Ascending aorta (tissue), 2 donors: ENCODE data around the gene AQP5. TPM values are rescaled to one million over a fixed set of nuclear protein-coding genes. Genes with fewer than 3 reads are reported as not detected.
"Not testable (repeated sequence)": the region's sequence is repeated elsewhere in the genome, so short reads cannot be mapped to it uniquely, and the experiment has no call there.

Experiments
- DNase-seq, 2 donors: peaks; one replicate each; pipeline ENCODE4 v3.0.0-alpha.2; 2019; ENCODE audit warnings: low spot score in 2 of 2
- H3K27ac ChIP-seq, 2 donors: fragments of 200-600 bp; sonication (generic); one replicate each; pipeline ENCODE4 v1.5.1; 2016 to 2017; ENCODE audit warnings: mild to moderate bottlenecking in 1 of 2
- H3K27me3 ChIP-seq: fragments of 200-600 bp; sonication (generic); one replicate; pipeline ENCODE4 v1.5.1; 2017
- H3K36me3 ChIP-seq, 2 donors: fragments of 200-600 bp; sonication (generic); one replicate each; pipeline ENCODE4 v1.5.1; 2016
- H3K4me1 ChIP-seq, 2 donors: fragments of 200-600 bp; sonication (generic); one replicate each; pipeline ENCODE4 v1.5.1; 2016 to 2017; ENCODE audit warnings: mild to moderate bottlenecking in 1 of 2
- H3K4me3 ChIP-seq, 2 donors: fragments of 200-600 bp; sonication (generic); one replicate each; pipeline ENCODE4 v1.5.1; 2016 to 2017; ENCODE audit warnings: mild to moderate bottlenecking in 1 of 2
- H3K9me3 ChIP-seq, 2 donors: fragments of 200-600 bp; sonication (generic); one replicate each; pipeline ENCODE4 v1.5.1; 2016
- CTCF ChIP-seq, 3 experiments: fragments of 200-600 bp in 2 of 3; fragments of 450-650 bp in 1 of 3; sonication (generic) in 2 of 3; IDR thresholded peaks; one replicate each; pipeline ENCODE4 v1.5.1; 2016 to 2019; ENCODE audit warnings: antibody characterized with exemption in 3 of 3, mild to moderate bottlenecking in 1 of 3, moderate library complexity in 1 of 3
- intact Hi-C: fragments of 100-400 bp; cut with DNase I; formaldehyde crosslinking; loops from one replicate; pipeline ENCODE4 v1.15.1; 2023
- total RNA-seq: library from RNA; depleted of rRNA; stranded (reverse); fragments of >200 nt; gene quantifications from one replicate; pipeline ENCODE4 v1.1.0, GENCODE V29; 2016

Gene AQP5
- total RNA-seq, 1 donor from 2014 or later: not detected

- Histone ChIP-seq H3K9me3 (no peaks in the 10 kb centered on the region), H3K4me1 (no peaks in the 10 kb centered on the region), H3K4me3 (no peak overlapping the region), H3K27ac (no peak overlapping the region), H3K36me3 (peaks cover 5 to 6% of the 10 kb centered on the region in 2 donors), H3K27me3 (no peaks in the 10 kb centered on the region)
- no peak for TF ChIP-seq CTCF (IDR thresholded peaks at IDR 0.05)
- DNase-seq: no peak
- intact Hi-C loops: no loop called here
These were observed 26.1 kb downstream of the AQP5 start for GRCh38 chr12:49987625-49988303.

- H3K4me3 ChIP-seq, H3K27ac ChIP-seq, H3K27me3 ChIP-seq, DNase-seq, intact Hi-C loops, H3K4me1 ChIP-seq, H3K9me3 ChIP-seq: not testable (repeated sequence)
- H3K36me3 ChIP-seq: peaks cover 11 to 19% of the 10 kb centered on the region in 2 donors
These were observed 27.7 kb downstream of the AQP5 start for GRCh38 chr12:49989400-49989799.

GRCh38 chr12:49990273-49990672 is 28.6 kb downstream of the AQP5 start:
- peaks cover 11 to 19% of the 10 kb centered on the region in 2 donors for H3K36me3 ChIP-seq
- H3K27ac ChIP-seq: no peak overlapping the region
- no peak for DNase-seq
- H3K4me1 ChIP-seq: no peaks in the 10 kb centered on the region
- intact Hi-C loops: no loop called here
- TF ChIP-seq CTCF (IDR thresholded peaks at IDR 0.05): no peak
- H3K9me3 ChIP-seq: no peaks in the 10 kb centered on the region
- no peaks in the 10 kb centered on the region for H3K27me3 ChIP-seq
- H3K4me3 ChIP-seq: no peak overlapping the region

GRCh38 chr12:49998453-49998852 is 36.8 kb downstream of the AQP5 start:
- H3K4me3 ChIP-seq: no peak overlapping the region
- no peak for TF ChIP-seq CTCF (IDR thresholded peaks at IDR 0.05)
- no peak overlapping the region for H3K27ac ChIP-seq
- no peaks in the 10 kb centered on the region for H3K27me3 ChIP-seq
- DNase-seq: no peak
- intact Hi-C loops: no loop called here
- peaks cover 9 to 16% of the 10 kb centered on the region in 2 donors for H3K36me3 ChIP-seq
- no peaks in the 10 kb centered on the region for H3K9me3 ChIP-seq
- no peaks in the 10 kb centered on the region for H3K4me1 ChIP-seq

GRCh38 chr12:50003595-50003994 is 41.9 kb downstream of the AQP5 start:
- Histone ChIP-seq H3K4me3 (no peak overlapping the region), H3K9me3 (no peaks in the 10 kb centered on the region), H3K27ac (no peak overlapping the region), H3K4me1 (no peaks in the 10 kb centered on the region), H3K27me3 (no peaks in the 10 kb centered on the region), H3K36me3 (peaks cover 0 to 8% of the 10 kb centered on the region in 2 donors)
- intact Hi-C loops: no loop called here
- no peak for DNase-seq
- TF ChIP-seq CTCF (IDR thresholded peaks at IDR 0.05): no peak

- TF ChIP-seq CTCF (IDR thresholded peaks at IDR 0.05): no peak
- Histone ChIP-seq H3K27me3 (no peaks in the 10 kb centered on the region), H3K36me3 (no peaks in the 10 kb centered on the region), H3K27ac (no peak overlapping the region), H3K4me3 (no peak overlapping the region), H3K9me3 (no peaks in the 10 kb centered on the region), H3K4me1 (no peaks in the 10 kb centered on the region)
- no peak for DNase-seq
- intact Hi-C loops: no loop called here
These were observed 43.0 kb downstream of the AQP5 start for GRCh38 chr12:50004696-50005095.
